RWPE2 (cell line): ENCODE data around the gene ZBTB1.
A peak's percentile ranks its signal among the peaks of the same experiment; 100 is the strongest.

Source experiments
- ATAC-seq: fragments of 200-7000 bp; cut with Tn5 transposase; 3 replicates; pipeline ENCODE4 v1.9.1; 2021; ENCODE audit warnings: low read depth
- DNase-seq: peaks from one replicate; pipeline ENCODE4 v3.0.0-alpha.2; 2020; ENCODE audit warnings: low spot score
- H3K27ac ChIP-seq: fragments of 450-650 bp; 2 replicates; pipeline ENCODE4 v1.5.1; 2017; ENCODE audit warnings: mild to moderate bottlenecking; ENCODE audit not compliant: poor library complexity, severe bottlenecking
- H3K27me3 ChIP-seq: fragments of 250-450 bp; sonication (Bioruptor Pico); 2 replicates; pipeline ENCODE4 v1.5.1; 2021; ENCODE audit warnings: mild to moderate bottlenecking, moderate library complexity; ENCODE audit not compliant: insufficient read depth, poor library complexity, severe bottlenecking
- H3K36me3 ChIP-seq: fragments of 250-450 bp; sonication (Bioruptor Pico); 2 replicates; pipeline ENCODE4 v1.5.1; 2020; ENCODE audit warnings: low read depth, mild to moderate bottlenecking, moderate library complexity
- H3K4me1 ChIP-seq: fragments of 250-450 bp; sonication (Bioruptor Pico); 2 replicates; pipeline ENCODE4 v1.5.1; 2021; ENCODE audit warnings: mild to moderate bottlenecking, moderate library complexity; ENCODE audit not compliant: insufficient read depth, poor library complexity, severe bottlenecking
- H3K4me3 ChIP-seq: fragments of 250-450 bp; sonication (Bioruptor Pico); 2 replicates; pipeline ENCODE4 v1.5.1; 2021; ENCODE audit warnings: mild to moderate bottlenecking, moderate library complexity; ENCODE audit not compliant: severe bottlenecking
- H3K9me3 ChIP-seq: fragments of 250-450 bp; sonication (Bioruptor Pico); 2 replicates; pipeline ENCODE4 v1.5.1; 2021; ENCODE audit warnings: mild to moderate bottlenecking, moderate library complexity; ENCODE audit not compliant: severe bottlenecking
- CTCF ChIP-seq: fragments of 450-650 bp; IDR thresholded peaks from one replicate; pipeline ENCODE4 v1.5.1; 2017; ENCODE audit warnings: mild to moderate bottlenecking, moderate library complexity; ENCODE audit not compliant: poor library complexity, severe bottlenecking

Gene ZBTB1

DNA sequence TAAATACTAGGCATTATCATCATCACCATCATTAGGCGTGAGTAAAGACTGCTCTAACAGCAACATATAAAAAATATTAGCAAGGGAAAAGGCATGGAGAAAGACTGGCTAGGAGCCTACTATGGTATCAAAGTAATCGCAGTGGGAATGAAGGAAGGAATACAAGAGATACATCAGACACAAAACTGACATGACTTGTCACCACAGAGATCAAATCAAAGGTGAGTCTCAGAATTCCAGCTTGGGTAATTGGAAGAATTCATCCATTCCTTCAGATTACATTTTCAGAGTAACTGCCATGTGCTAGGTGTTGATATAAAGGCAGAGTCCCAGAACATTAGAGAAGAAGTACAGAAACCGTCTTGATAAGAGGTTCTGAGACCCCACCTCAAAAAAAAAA is 11.1 kb upstream of the ZBTB1 start:
- peaks cover 54% of the 10 kb centered on the region for H3K36me3 ChIP-seq
- no peaks in the 10 kb centered on the region for H3K27me3 ChIP-seq
- no peak overlapping the region for H3K4me3 ChIP-seq
- TF ChIP-seq CTCF, result no peak
- no peaks in the 10 kb centered on the region for H3K9me3 ChIP-seq
- ATAC-seq (no peak), DNase-seq (no peak)
- H3K4me1 ChIP-seq, result peaks cover 2% of the 10 kb centered on the region
- no peak overlapping the region for H3K27ac ChIP-seq

- Histone ChIP-seq H3K4me3 (no peak overlapping the region), H3K27me3 (no peaks in the 10 kb centered on the region), H3K9me3 (no peaks in the 10 kb centered on the region), H3K36me3 (peaks cover 53% of the 10 kb centered on the region), H3K27ac (no peak overlapping the region), H3K4me1 (peaks cover 5% of the 10 kb centered on the region)
- DNase-seq, result no peak
- no peak for ATAC-seq
- TF ChIP-seq CTCF, result no peak
Observed at GRCh38 chr14:64495252-64495651, 9.3 kb upstream of the ZBTB1 start.

DNA sequence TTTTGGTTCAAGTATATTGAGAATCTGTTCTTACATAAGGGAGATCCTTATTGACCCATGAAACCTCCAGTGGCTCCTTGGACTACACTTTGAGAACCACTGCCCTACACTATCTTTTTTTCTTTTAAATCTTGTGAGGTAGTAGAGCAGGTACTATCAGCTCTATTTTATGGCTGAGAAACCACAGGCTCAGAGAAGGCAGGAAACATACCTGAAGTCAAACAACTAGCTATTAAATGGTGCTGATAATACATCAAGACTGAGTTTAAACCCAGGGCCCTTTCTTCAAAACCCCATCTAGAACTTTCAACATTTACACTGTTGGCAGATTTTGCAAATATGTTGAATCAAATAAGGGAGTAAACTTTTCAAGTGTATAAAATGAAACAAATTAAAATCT is 7.8 kb upstream of the ZBTB1 start:
- DNase-seq (no peak), ATAC-seq (no peak)
- Histone ChIP-seq H3K27ac (no peak overlapping the region), H3K9me3 (no peaks in the 10 kb centered on the region), H3K27me3 (no peaks in the 10 kb centered on the region), H3K36me3 (peaks cover 45% of the 10 kb centered on the region), H3K4me1 (peaks cover 15% of the 10 kb centered on the region), H3K4me3 (no peak overlapping the region)
- TF ChIP-seq CTCF, result no peak

DNA sequence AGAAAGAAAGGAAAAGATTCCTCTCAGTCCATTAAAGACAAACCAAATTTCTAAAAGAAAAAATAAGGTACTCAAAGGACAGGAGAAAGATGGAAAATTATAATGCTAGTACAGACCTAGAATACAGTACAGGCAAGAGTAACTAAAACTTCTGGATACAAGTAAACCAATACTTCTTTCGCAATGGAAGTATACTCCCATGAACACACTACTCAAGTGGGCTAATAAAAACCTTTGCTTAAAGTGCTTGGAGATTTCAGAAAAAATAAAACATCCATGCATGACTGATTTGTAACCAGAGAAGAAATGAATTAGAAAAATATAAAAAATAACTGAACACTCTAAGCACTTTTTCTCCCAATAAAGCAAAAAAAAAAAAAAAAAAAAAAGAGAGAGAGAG is 4.5 kb upstream of the ZBTB1 start:
- Histone ChIP-seq H3K27me3 (no peaks in the 10 kb centered on the region), H3K27ac (no peak overlapping the region), H3K4me1 (peaks cover 23% of the 10 kb centered on the region), H3K4me3 (no peak overlapping the region), H3K9me3 (no peaks in the 10 kb centered on the region), H3K36me3 (peaks cover 38% of the 10 kb centered on the region)
- TF ChIP-seq CTCF, result no peak
- ATAC-seq (no peak), DNase-seq (no peak)

DNA sequence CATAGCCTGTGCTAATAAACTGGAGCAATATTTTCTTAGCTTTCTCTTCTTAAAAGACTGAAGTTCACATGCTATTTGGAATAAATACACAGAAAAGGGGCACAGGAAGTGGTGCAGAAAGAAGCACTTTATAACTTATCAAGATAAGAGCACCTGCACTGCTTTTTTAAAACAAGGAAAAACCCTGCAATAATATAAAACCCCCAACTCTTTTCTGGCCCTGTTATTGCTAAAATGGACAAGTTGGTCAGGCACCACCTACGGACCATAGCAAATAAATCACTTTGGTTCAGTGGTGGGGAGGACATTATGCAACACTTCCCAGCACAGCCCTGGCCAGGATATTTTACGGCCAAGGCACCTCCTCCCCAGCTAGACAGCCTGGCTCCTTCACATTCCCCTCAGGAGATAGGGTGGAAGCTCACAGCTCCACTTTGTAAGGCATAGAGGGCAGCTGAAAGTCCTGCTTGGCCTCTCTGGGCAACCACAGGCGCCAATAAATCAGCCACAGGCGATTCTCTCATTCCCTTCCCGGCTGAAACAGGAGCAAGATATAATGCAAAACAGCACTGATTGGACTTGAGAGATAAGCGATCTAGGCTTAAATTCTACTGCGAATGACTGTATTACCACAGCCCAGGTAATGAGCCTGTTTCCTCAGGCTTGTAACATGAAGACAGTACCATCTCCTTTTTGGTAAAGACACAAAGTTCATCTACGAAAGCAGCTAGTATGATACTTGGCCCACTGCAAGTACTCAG is 3.0 kb upstream of the ZBTB1 start:
- ATAC-seq (peak; percentile 2; the same call in 1 of the 3 replicates), DNase-seq (no peak)
- H3K36me3 ChIP-seq, result peaks cover 29% of the 10 kb centered on the region
- H3K27me3 ChIP-seq, result no peaks in the 10 kb centered on the region
- no peak for TF ChIP-seq CTCF
- peak overlapping the region; percentile 97 for H3K27ac ChIP-seq
- H3K4me1 ChIP-seq, result peaks cover 29% of the 10 kb centered on the region
- peak overlapping the region; percentile 81 for H3K4me3 ChIP-seq
- H3K9me3 ChIP-seq, result no peaks in the 10 kb centered on the region
